Raji (cell line): ENCODE data around the gene ZNF672.

Experiments
- POLR2A ChIP-seq: IDR thresholded peaks from 2 replicates; pipeline ENCODE4 v1.6.1; 2011; ENCODE audit warnings: low read depth, low read length, control low read depth; ENCODE audit not compliant: insufficient read depth

ZNF672 gene

DNA sequence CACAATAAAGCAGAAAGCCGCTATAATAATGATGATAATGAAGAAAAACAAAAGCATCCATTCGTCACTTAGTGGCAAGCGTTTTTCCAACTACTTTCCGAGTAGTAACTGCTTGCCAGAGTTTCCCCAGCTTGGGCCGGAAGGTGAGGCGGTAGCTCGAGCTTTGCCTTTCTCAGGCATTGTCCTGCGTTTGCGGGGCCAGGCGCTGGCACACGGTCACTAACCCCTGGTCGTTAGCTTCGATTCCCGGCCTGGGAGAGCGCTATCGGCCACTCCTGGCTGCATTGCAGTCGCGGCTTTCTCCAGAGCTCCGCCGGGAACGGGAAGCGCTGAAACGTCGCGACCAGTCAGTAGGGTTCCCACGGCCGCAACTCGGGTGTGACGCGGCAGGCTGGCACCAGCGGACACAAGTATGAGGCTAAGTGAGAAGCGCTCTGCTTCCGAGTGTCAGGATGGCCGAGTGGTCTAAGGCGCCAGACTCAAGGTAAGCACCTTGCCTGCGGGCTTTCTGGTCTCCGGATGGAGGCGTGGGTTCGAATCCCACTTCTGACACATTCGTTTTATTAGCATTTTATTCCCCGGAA, 35.5 kb downstream of the ZNF672 start:
- TF ChIP-seq POLR2A: peak; percentile 55

DNA sequence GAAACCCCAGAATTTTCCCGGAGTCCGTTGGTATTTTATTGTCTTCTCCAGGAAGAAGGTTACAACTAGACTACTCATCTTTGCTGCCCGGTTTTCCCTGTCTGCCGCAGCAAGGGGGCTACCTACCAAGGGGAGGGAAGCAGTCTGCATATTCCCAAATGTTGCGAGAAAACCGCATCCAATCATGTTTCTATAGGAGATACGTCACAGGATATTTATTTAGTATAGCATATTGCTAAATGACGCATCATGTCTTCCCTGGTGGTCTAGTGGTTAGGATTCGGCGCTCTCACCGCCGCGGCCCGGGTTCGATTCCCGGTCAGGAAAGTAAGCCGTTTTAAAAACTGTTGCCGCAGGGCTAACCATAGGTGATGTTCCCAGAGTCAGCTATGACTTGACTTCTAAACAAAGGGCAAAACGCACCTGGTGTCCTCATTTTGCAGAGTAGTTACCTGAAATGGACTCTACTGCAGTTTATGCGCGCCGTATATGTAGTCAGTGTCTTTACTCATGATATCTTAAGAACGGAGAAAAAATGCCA, 36.0 kb downstream of the ZNF672 start:
- no peak for TF ChIP-seq POLR2A

DNA sequence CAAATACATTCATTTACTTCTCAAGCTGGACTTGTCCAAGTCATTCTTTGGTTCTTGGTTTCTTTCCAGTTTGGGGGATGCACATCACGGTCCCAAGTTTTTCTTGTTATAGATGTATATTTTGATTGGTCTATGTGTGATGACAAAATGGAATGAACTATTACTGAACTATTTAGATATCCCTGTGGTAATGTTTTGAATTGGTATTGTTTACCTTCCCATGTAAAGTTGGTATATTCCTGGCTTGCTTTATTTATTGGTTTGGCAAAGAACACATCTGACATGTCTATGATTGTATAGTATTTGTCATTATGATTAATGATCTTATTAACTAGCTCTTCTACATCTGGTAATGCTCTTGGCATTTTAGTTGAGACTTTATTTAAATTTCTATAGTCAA, 43.2 kb downstream of the ZNF672 start:
- no peak for TF ChIP-seq POLR2A

DNA sequence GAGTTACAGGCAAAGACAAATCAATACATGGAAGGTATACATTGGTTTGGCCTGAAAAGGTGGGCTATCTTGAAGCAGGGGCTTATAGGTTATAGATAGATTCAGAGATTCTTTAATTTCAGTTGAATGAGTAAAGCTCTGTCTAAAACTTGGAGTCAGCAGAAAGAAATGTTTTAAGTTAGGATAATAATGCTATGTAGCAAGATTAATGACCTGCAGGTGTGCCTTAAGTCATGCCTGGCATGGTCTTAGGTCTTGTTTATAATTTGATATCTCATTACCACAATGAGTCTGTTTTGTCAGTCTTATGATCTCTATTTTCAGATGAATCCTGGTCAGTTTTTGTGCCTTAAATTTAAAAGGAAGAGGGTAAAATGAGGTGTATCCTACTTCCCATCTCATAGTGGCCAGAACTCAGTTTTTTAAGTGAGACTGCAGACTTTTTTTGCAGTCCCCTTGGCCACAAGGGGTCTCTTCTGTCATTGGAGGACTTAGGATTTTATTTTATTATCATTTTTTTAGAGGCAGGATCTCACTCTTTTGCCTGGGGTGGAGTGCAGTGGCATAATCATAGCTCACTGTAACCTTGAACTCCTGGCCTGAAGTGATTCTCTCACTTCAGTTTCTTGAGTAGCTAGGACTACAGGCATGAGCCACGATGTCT, 46.7 kb downstream of the ZNF672 start:
- no peak for TF ChIP-seq POLR2A

DNA sequence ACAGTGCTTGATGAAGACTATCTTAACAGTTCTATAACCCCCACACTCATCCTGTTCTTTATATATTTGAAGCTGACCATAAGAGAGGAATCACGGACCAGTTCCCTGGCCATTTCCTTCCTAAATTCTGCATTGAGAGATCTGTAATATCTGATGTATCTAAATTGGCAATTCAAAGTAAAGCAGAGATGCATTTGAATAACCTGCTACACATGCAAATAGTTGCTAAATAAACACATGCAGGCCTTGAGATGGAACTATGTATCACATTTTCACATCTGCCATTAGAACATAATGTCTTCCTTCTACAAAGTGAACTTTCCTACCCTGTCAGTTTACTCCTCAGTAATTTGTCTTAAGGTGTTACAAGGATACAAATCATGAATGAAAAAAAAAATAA, 47.6 kb downstream of the ZNF672 start:
- TF ChIP-seq POLR2A: no peak

DNA sequence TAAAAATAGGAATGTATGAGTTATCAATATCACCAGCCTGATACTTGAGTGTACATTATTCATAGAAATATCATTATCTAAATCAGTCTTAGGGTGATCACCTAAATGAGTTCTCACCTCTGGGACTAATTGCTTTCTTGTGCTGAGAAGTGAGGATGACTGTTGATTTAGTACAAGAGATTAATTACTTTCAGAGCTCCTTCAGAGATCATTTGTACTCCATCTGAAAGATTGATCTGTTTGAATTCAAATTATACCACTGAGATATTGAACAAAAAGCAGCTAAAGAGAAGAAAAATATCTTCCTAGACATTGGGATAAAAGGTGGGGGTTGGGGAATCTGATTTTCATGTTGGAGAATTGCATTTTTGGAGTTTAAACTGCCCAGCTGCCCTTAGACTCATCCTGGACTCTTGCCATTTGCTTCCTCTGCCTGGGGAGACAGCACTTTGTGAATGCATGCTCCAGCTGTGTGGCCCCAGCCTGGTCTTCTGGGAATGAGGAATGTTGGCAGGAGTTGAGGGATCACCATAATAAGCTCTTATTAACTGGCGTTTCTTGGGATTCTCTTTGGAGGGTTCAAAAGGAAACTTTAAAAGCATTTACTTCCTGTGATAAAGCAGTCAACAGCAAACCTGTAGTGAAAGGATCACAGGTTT, 48.3 kb downstream of the ZNF672 start:
- TF ChIP-seq POLR2A: no peak

DNA sequence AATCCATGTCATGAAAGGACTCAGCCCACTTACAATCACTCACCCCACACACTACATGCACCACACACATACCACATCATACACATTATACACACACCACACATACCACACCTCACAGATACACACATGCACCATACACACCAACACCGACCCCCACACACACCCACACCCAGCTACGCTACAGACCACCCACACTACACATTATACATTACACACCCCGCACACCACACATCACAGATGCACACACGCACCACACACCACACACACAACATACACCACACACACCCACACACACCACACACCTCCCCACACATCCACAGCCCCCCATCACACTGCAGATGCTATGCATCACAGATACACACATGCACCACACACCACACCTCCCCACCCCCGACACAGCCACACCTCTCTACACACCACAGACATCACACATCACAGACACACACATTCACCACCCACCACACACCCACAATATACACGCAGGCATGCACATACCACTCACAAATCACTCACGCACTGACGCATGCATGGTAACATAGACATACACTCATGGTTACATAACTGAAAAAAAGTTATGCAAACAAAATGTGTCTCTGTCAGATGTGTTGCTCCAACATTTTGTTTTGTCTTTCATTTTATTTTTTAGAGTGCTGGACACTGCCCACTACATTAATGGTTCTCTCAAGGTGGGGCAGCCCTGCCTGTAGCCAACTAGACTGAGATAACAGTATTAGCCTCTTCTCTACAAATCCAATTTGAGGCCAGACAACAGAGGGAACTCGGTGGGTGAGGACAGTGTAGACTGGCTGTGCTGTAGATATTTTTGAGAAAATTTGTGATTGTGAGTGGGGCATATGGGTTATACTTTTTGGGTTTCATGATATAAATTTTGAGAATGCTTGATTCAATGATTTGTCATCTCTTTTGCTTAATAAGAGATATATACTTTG, 52.8 kb downstream of the ZNF672 start:
- no peak for TF ChIP-seq POLR2A

DNA sequence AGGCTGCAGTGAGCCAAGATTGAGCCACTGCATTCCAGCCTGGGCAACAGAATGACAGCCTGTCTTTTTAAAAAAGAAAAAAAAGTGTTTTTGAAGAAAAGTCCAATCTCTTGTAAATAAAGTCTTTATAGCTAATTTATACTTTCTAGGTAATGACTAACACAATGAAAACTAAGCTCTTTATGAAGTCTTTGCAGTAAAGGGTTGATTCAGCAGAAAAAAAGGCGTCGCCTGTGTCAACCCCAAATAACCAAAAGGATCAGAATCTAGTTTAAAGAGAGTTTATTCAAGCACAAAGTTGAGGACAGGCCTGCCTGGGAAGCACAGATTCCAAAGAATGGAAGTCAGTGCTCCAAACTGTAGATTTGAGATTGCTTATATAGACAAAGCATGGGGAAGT, 53.7 kb downstream of the ZNF672 start:
- no peak for TF ChIP-seq POLR2A

DNA sequence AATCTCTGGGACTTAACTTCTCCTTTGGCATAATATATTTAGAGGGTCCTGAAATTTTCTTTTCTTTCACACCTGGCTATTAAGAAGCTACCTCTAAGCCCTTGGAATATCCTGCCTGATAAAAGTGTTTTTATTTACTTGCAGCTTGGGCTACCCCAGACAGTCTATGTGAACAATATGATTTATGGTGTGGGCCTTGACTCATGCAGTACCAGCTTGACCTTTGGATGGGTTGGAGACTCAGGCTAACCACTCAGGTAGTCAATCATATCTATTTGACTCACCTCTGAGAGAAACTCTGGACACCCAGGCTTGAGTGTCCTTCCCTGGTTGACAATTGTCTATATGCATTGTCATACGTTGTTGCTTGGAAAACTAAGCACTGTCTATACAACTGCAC, 54.6 kb downstream of the ZNF672 start:
- no peak for TF ChIP-seq POLR2A

DNA sequence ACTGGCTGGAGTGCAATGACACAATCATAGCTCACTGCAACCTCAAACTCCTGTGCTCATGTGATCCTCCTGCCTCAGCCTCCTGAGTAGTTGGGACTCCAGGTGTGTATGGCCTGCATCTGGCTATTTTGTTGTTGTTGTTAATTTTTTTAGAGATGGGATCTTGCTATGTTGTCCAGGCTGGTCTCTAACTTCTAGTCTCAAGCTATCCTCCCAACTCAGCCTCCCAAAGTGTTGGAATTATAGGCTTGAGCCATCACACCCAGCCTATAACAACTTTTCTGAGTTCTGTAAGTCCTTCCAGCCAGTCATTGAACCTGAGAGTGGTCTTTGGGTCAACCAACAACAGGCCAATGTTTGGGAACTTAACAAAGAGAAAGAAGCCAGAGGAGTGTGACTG, 56.8 kb downstream of the ZNF672 start:
- TF ChIP-seq POLR2A: no peak

DNA sequence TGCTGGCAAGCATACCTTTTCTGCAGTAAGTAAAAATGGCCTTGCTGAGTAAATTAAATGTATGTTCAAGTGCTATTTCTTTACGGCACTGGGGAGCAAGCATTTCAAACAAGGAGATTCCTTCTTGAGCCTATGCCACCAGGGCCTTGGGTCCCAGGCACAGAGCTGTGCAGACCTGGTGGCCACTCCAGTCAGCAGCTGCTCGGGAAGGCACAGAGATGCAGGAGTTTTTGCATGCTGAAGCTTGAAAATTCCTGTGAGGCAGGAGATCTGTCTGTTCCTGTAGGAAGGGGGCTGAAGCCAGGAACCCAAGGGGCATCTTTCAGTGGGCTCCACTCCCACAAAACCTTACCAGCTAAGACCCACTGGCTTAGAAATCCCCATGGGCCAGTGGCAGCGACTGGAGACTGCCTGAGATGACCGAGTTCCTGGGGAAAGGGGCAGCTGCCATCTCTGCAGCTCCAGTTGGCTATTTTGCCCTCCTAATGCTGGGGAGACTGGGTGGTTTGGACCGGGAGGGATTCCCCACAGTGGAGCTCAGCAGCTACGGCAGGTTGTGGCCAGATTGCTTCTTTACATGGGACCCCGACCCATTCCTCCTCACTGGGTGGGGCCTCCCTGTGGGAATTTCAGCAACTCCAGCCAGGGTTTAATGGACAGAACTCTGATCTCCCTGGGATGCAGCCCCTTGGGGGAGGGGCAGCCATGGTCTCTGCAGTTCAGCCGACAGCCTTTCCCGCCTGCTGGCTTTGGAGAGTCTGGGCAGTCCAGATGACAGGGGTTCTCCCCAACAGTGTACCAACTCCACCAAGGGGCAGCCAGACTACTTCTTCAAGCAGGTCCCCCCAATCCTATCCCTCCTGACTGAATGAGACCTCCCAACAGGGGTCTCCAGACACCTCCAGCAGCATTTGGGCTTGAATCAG, 59.7 kb downstream of the ZNF672 start:
- TF ChIP-seq POLR2A: no peak
